Esophagus squamous epithelium (tissue), 5 donors: ENCODE results near the gene SGCD. TPM values are rescaled to one million over a fixed set of nuclear protein-coding genes. Genes with fewer than 3 reads are reported as not detected.
"Not testable (repeated sequence)": the region's sequence is repeated elsewhere in the genome, so short reads cannot be mapped to it uniquely, and the experiment has no call there.

Source experiments
- DNase-seq: peaks from one replicate; lab custom pipeline; 2025; lab: John Stamatoyannopoulos, UW
- H3K27ac ChIP-seq, 4 donors: fragments of 200-600 bp; sonication (generic); one replicate each; pipeline ENCODE4 v1.5.1; 2016 to 2019; ENCODE audit warnings: mild to moderate bottlenecking in 1 of 4
- H3K27me3 ChIP-seq, 4 donors: fragments of 200-600 bp; sonication (generic); 1 replicate in 3 of 4; 2 replicates in 1 of 4; pipeline versions ENCODE4 v1.5.1 to v1.6.0; 2017 to 2021; ENCODE audit warnings: antibody characterized with exemption in 1 of 4
- H3K36me3 ChIP-seq, 3 donors: fragments of 200-600 bp; sonication (generic); one replicate each; pipeline ENCODE4 v1.5.1; 2016 to 2019
- H3K4me1 ChIP-seq, 3 donors: fragments of 200-600 bp; sonication (generic); one replicate each; pipeline ENCODE4 v1.5.1; 2017 to 2019
- H3K4me3 ChIP-seq, 4 donors: fragments of 200-600 bp; sonication (generic); 1 replicate in 3 of 4; 2 replicates in 1 of 4; pipeline ENCODE4 v1.5.1; 2016 to 2019; ENCODE audit warnings: mild to moderate bottlenecking in 2 of 4, moderate library complexity in 1 of 4
- H3K9me3 ChIP-seq, 3 donors: fragments of 200-600 bp; sonication (generic); one replicate each; pipeline ENCODE4 v1.5.1; 2016 to 2019
- CTCF ChIP-seq, 6 experiments: fragments of 450-650 bp in 4 of 6; fragments of 200-600 bp in 2 of 6; sonication (generic) in 2 of 6; IDR thresholded peaks; one replicate each; pipeline ENCODE4 v1.5.1; 2016 to 2019; ENCODE audit warnings: antibody characterized with exemption in 6 of 6, mild to moderate bottlenecking in 4 of 6, moderate library complexity in 4 of 6
- POLR2A ChIP-seq, 4 donors: fragments of 450-650 bp; IDR thresholded peaks; one replicate each; pipeline ENCODE4 v1.6.1; 2017; ENCODE audit warnings: antibody characterized with exemption in 4 of 4, mild to moderate bottlenecking in 4 of 4, moderate library complexity in 3 of 4
- WGBS, 2 donors: methylation state at CpG; one replicate each; pipeline ENCODE4 v1.1.5; 2018; 5-methylcytosine and 5-hydroxymethylcytosine counted together
- intact Hi-C: fragments of 100-400 bp; cut with DNase I; formaldehyde crosslinking; loops from one replicate; pipeline ENCODE4 v1.15.0; 2022
- total RNA-seq, 4 donors: library from RNA; depleted of rRNA; stranded (reverse); fragments of >200 nt; gene quantifications; one replicate each; pipeline ENCODE4 v1.1.0, GENCODE V29; 2016
- donor health status: DM: yes; HTN: yes; CAD: no.

SGCD gene
- total RNA-seq, 4 donors from 2014 or later, result 0.08 to 4.4 (median 0.64) TPM

GRCh38 chr5:156641686-156642085 is 314.7 kb downstream of the SGCD start:
- Histone ChIP-seq H3K9me3 (no peaks in the 10 kb centered on the region), H3K4me3 (no peak overlapping the region), H3K36me3 (no peaks in the 10 kb centered on the region), H3K27me3 (no peaks in the 10 kb centered on the region), H3K4me1 (no peaks in the 10 kb centered on the region), H3K27ac (peak overlapping the region in 2 of 4 donors; percentile 10 to 34)
- intact Hi-C loops, result no loop called here
- WGBS, 2 donors, result 50 to 56% methylated on average over 1 of the region's 1 CpG
- TF ChIP-seq POLR2A (IDR thresholded peaks at IDR 0.05), result no peak
- TF ChIP-seq CTCF (IDR thresholded peaks at IDR 0.05), result no peak
- DNase-seq, result no peak

- H3K27me3 ChIP-seq, result no peaks in the 10 kb centered on the region
- no peaks in the 10 kb centered on the region for H3K36me3 ChIP-seq
- intact Hi-C loops, result no loop called here
- no peaks in the 10 kb centered on the region for H3K9me3 ChIP-seq
- DNase-seq, result no peak
- TF ChIP-seq POLR2A (IDR thresholded peaks at IDR 0.05) (no peak), CTCF (IDR thresholded peaks at IDR 0.05) (no peak)
- WGBS, 2 donors, result 26 to 41% methylated on average over 4 of the region's 4 CpGs
- no peaks in the 10 kb centered on the region for H3K4me1 ChIP-seq
- H3K27ac ChIP-seq, result peak overlapping the region in 2 of 4 donors; percentile 23 to 47
- H3K4me3 ChIP-seq, result no peak overlapping the region
Measured at GRCh38 chr5:156647034-156647451, 320.1 kb downstream of the SGCD start.

- TF ChIP-seq CTCF (IDR thresholded peaks at IDR 0.05) (no peak), POLR2A (IDR thresholded peaks at IDR 0.05) (no peak)
Measured at GRCh38 chr5:156654444-156654843, 327.5 kb downstream of the SGCD start.

GRCh38 chr5:156655732-156656131 is 328.8 kb downstream of the SGCD start:
- intact Hi-C loops, result no loop called here
- H3K9me3 ChIP-seq, result no peaks in the 10 kb centered on the region
- H3K27ac ChIP-seq, result no peak overlapping the region
- no peaks in the 10 kb centered on the region for H3K36me3 ChIP-seq
- TF ChIP-seq CTCF (IDR thresholded peaks at IDR 0.05) (no peak), POLR2A (IDR thresholded peaks at IDR 0.05) (no peak)
- no peak overlapping the region for H3K4me3 ChIP-seq
- DNase-seq, result no peak
- H3K4me1 ChIP-seq, result no peaks in the 10 kb centered on the region
- WGBS, 2 donors, result 73 to 82% methylated on average over 4 of the region's 4 CpGs
- H3K27me3 ChIP-seq, result no peaks in the 10 kb centered on the region

More at GRCh38 chr5:156654444-156654843, 327.5 kb downstream of the SGCD start:
- no peaks in the 10 kb centered on the region for H3K36me3 ChIP-seq
- H3K4me1 ChIP-seq, result no peaks in the 10 kb centered on the region
- DNase-seq, result no peak
- no peak overlapping the region for H3K27ac ChIP-seq
- no peaks in the 10 kb centered on the region for H3K27me3 ChIP-seq
- intact Hi-C loops, result no loop called here
- H3K4me3 ChIP-seq, result no peak overlapping the region
- H3K9me3 ChIP-seq, result no peaks in the 10 kb centered on the region

DNA sequence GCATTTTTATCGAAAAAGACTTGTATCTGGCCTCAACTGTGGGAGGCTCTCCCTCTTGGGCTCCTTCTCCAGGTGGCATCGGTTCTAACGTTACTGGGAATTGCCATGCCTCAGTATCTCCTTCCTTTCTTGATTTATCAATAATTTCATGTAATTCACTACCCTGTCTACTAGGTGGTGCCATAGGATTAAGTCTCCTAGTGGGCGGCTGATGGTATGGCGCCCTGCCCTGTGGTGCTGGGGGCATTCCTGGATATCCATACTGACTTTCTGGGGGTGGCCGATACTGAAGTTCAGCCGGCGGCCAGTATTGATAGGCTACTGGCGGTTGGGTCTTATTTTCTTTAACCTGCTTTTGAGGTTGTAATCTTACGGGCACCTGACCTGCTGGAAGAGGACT is 337.9 kb downstream of the SGCD start:
- H3K27me3 ChIP-seq, H3K27ac ChIP-seq, DNase-seq, intact Hi-C loops, H3K4me3 ChIP-seq, H3K4me1 ChIP-seq, H3K36me3 ChIP-seq, H3K9me3 ChIP-seq: not testable (repeated sequence)
- WGBS, 2 donors, result 82% methylated on average over 7 of the region's 10 CpGs

DNA sequence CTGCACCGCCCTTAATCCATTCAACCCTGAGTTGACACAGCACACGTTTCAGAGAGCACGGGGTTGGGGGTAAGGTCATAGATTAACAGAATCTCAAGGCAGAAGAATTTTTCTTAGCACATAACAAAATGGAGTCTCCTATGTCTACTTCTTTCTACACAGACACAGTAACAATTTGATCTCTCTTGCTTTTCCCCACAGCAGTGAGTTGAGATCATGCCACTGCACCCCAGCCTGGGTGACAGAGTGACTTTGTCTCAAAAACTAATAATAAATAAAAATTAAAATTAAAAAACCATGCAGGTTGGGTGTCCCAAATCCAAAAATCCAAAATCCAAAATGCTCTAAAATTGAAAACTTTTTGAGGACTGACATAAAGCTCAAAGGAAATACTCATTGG is 339.7 kb downstream of the SGCD start:
- H3K27ac ChIP-seq, H3K27me3 ChIP-seq, H3K36me3 ChIP-seq, intact Hi-C loops, DNase-seq, H3K4me3 ChIP-seq, H3K4me1 ChIP-seq, H3K9me3 ChIP-seq: not testable (repeated sequence)
- no CpG with 5 or more reads among the region's 3 CpGs for WGBS, 2 donors
